ENCODE measurements around the gene NRARP. TPM values are rescaled to one million over a fixed set of nuclear protein-coding genes. Genes with fewer than 3 reads are reported as not detected.

The NRARP gene
- total RNA-seq, 1 experiment from 2014 or later: 16.9 TPM

DNA sequence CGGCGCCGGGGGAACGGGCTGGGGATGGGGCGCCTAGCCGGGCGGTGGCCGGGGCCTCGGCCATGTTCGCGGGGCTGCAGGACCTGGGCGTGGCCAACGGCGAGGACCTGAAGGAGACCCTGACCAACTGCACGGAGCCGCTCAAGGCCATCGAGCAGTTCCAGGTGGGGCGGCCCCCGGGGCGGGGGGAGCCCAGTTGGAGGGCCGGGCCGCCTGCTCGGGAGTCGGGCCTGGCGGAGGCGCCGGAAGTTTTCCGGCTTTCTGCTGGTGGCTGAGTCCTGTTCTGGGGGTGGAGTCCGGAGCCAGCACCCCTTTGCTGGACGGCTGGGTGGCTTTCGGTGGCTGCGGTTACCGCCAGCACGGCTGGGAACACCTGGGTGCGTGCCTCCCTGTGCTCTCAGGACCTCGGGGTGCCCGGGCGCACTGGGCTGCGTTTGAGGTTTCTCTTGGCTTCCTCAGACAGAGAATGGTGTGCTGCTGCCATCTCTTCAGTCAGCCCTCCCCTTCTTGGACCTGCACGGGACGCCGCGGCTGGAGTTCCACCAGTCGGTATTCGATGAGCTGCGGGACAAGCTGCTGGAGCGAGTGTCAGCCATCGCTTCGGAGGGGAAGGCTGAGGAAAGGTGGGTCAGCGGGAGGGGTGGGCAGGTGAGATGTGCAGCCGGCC lies 46.5 kb downstream of the NRARP start:
- DNase-seq (ENCODE audit: low read depth, low spot score) (no peak), ATAC-seq (peak; percentile 70)
- CTCF ChIA-PET: no interaction called here
- peak overlapping the region; percentile 72 to 78 for H3K4me3 ChIP-seq (ENCODE audit: low read depth in 2 of 2, low read length in 2 of 2)
- no TSS peak for BruUV-seq (replicated peaks)
- H3K36me3 ChIP-seq (ENCODE audit: control insufficient read depth, insufficient read depth, low read length): peaks cover 3% of the 10 kb centered on the region; the same call in 1 of the 2 replicates
- no peaks in the 10 kb centered on the region for H3K27me3 ChIP-seq (ENCODE audit: control insufficient read depth, insufficient read depth, low read length)
- no peaks in the 10 kb centered on the region for H3K9me3 ChIP-seq (ENCODE audit: control insufficient read depth, insufficient read depth, low read depth, low read length)
- intact Hi-C loops (cut with micrococcal nuclease; ENCODE audit: unreplicated experiment): no loop called here
- H3K4me1 ChIP-seq (ENCODE audit: control insufficient read depth, insufficient read depth, low read length): peaks cover 16% of the 10 kb centered on the region
- H3K27ac ChIP-seq (ENCODE audit: low read length): peak overlapping the region; percentile 82
- in situ Hi-C loops (cut with HindIII; ENCODE audit: low pct_unique_long_range_greater_than_20kb, low sequenced_read_pairs): no loop called here
- TF ChIP-seq TCF7L2 (IDR thresholded peaks at IDR 0.05; ENCODE audit: low read depth, low read length) (no peak), POLR2AphosphoS5 (IDR thresholded peaks at IDR 0.05; ENCODE audit: low read depth, low read length) (no peak), SIN3A (IDR thresholded peaks at IDR 0.05; ENCODE audit: borderline replicate concordance, insufficient read depth, low read depth, low read length) (no peak)
- TF ChIP-seq, protein P1, sequence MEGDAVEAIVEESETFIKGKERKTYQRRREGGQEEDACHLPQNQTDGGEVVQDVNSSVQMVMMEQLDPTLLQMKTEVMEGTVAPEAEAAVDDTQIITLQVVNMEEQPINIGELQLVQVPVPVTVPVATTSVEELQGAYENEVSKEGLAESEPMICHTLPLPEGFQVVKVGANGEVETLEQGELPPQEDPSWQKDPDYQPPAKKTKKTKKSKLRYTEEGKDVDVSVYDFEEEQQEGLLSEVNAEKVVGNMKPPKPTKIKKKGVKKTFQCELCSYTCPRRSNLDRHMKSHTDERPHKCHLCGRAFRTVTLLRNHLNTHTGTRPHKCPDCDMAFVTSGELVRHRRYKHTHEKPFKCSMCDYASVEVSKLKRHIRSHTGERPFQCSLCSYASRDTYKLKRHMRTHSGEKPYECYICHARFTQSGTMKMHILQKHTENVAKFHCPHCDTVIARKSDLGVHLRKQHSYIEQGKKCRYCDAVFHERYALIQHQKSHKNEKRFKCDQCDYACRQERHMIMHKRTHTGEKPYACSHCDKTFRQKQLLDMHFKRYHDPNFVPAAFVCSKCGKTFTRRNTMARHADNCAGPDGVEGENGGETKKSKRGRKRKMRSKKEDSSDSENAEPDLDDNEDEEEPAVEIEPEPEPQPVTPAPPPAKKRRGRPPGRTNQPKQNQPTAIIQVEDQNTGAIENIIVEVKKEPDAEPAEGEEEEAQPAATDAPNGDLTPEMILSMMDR (IDR thresholded peaks at IDR 0.05): no peak
- TF ChIP-seq, protein P2, sequence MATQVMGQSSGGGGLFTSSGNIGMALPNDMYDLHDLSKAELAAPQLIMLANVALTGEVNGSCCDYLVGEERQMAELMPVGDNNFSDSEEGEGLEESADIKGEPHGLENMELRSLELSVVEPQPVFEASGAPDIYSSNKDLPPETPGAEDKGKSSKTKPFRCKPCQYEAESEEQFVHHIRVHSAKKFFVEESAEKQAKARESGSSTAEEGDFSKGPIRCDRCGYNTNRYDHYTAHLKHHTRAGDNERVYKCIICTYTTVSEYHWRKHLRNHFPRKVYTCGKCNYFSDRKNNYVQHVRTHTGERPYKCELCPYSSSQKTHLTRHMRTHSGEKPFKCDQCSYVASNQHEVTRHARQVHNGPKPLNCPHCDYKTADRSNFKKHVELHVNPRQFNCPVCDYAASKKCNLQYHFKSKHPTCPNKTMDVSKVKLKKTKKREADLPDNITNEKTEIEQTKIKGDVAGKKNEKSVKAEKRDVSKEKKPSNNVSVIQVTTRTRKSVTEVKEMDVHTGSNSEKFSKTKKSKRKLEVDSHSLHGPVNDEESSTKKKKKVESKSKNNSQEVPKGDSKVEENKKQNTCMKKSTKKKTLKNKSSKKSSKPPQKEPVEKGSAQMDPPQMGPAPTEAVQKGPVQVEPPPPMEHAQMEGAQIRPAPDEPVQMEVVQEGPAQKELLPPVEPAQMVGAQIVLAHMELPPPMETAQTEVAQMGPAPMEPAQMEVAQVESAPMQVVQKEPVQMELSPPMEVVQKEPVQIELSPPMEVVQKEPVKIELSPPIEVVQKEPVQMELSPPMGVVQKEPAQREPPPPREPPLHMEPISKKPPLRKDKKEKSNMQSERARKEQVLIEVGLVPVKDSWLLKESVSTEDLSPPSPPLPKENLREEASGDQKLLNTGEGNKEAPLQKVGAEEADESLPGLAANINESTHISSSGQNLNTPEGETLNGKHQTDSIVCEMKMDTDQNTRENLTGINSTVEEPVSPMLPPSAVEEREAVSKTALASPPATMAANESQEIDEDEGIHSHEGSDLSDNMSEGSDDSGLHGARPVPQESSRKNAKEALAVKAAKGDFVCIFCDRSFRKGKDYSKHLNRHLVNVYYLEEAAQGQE (IDR thresholded peaks at IDR 0.05; ENCODE audit: insufficient read depth in 1 of 2, low read depth in 2 of 2, low read length in 1 of 2): no peak
- POLR2A ChIA-PET: no interaction called here

DNA sequence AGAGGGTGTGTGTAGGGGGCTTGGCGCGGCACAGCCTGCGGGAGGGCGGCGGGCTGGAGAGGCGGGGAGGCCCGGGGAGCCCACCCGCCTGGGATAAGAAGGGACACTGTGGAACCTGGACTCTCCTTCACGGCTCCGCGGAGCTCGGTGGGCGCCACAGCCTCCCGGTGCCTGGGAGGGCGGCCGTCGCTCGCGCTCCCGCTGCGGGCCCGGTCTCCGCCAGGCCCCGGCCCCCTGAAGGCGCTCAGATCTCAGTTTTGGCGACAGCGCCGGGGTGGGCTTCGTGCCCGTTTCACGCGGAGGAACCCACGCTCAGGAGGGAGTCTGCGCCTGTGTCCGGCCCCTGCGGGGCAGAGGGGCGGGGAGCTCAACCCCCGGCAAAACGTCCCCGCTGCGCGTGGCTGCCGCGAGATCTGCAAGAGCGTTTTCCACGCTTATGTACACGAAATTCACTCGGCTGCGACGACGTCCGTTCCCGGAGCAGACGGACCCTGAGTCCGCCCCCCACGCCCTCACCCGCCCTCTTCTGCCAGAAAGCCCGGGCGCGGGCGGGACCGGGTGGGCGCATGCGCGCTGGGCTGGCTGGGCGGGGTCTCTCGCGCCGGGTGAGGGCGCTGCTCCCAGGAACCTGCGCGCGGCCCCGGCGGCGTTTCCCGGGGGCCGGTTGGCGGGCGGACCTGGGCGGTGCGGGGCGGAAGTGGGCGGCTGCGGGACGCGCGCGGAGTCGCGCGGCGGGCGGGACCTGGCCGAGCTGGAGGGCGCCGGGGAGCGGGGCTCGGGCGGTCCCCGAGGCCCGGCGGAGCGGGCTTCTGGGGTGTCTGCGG lies 47.2 kb downstream of the NRARP start, which contains the start of gene NELFB:
Gene NELFB (plus strand): TSS at position 704 of the 824 bp plus-strand sequence.
- no peak for DNase-seq (ENCODE audit: low read depth, low spot score)
- CTCF ChIA-PET: no interaction called here
- intact Hi-C loops (cut with micrococcal nuclease; ENCODE audit: unreplicated experiment): no loop called here

More for the DNA sequence above, 47.2 kb downstream of the NRARP start, which contains the start of gene NELFB:
- in situ Hi-C loops (cut with HindIII; ENCODE audit: low pct_unique_long_range_greater_than_20kb, low sequenced_read_pairs): no loop called here
- peak; percentile 91 for ATAC-seq
- TF ChIP-seq, protein P1 (IDR thresholded peaks at IDR 0.05): no peak
- TF ChIP-seq SIN3A (IDR thresholded peaks at IDR 0.05; ENCODE audit: borderline replicate concordance, insufficient read depth, low read depth, low read length) (peak; percentile 54; the same call in 1 of the 2 replicates), TCF7L2 (IDR thresholded peaks at IDR 0.05; ENCODE audit: low read depth, low read length) (no peak)
- TF ChIP-seq, protein P2 (IDR thresholded peaks at IDR 0.05; ENCODE audit: insufficient read depth in 1 of 2, low read depth in 2 of 2, low read length in 1 of 2): no peak
- Histone ChIP-seq H3K4me1 (ENCODE audit: control insufficient read depth, insufficient read depth, low read length) (peaks cover 16% of the 10 kb centered on the region), H3K27me3 (ENCODE audit: control insufficient read depth, insufficient read depth, low read length) (no peaks in the 10 kb centered on the region), H3K4me3 (ENCODE audit: low read depth in 2 of 2, low read length in 2 of 2) (peak within 1 kb of the TSS; percentile 72 to 78), H3K36me3 (ENCODE audit: control insufficient read depth, insufficient read depth, low read length) (peaks cover 3% of the 10 kb centered on the region; the same call in 1 of the 2 replicates), H3K27ac (ENCODE audit: low read length) (peak within 1 kb of the TSS; percentile 82), H3K9me3 (ENCODE audit: control insufficient read depth, insufficient read depth, low read depth, low read length) (no peaks in the 10 kb centered on the region)
- POLR2A ChIA-PET: interaction anchor here (0.6 to 1.6 kb wide), 2 partner anchors 12 to 14 kb away, joined by 4 read pairs; no protein-coding TSS in a partner anchor
- no TSS peak for BruUV-seq (replicated peaks)
